HepG2 (cell line): ENCODE results near the gene BTK. TPM values are rescaled to one million over a fixed set of nuclear protein-coding genes. Genes with fewer than 3 reads are reported as not detected.

Source experiments
- ATF1 ChIP-seq: IDR thresholded peaks from 2 replicates; pipeline ENCODE4 v1.6.1; 2016; ENCODE audit warnings: mild to moderate bottlenecking, control low read depth
- ATM ChIP-seq: fragments of 450-650 bp; IDR thresholded peaks from 2 replicates; pipeline ENCODE4 v1.7.1; 2017; ENCODE audit warnings: mild to moderate bottlenecking, borderline replicate concordance
- EHMT2 ChIP-seq: fragments of 200-600 bp; sonication (generic); IDR thresholded peaks from 2 replicates; pipeline ENCODE4 v1.7.0; 2017; ENCODE audit warnings: antibody characterized with exemption, low read depth, low read length, borderline replicate concordance
- KAT8 ChIP-seq: IDR thresholded peaks from 2 replicates; pipeline ENCODE4 v1.6.1; 2016; ENCODE audit warnings: missing genetic modification reagents, missing compliant biosample characterization
- KDM5A ChIP-seq: fragments of 200-600 bp; sonication (generic); IDR thresholded peaks from 2 replicates; pipeline ENCODE4 v1.7.0; 2018; ENCODE audit warnings: antibody characterized with exemption, mild to moderate bottlenecking, low read length, borderline replicate concordance
- KMT2B ChIP-seq: IDR thresholded peaks from 2 replicates; pipeline ENCODE4 v1.6.1; 2016; ENCODE audit warnings: missing genetic modification reagents, missing compliant biosample characterization
- TEAD3 ChIP-seq: optimal IDR thresholded peaks from 2 replicates; pipeline ENCODE3; 2016; ENCODE audit warnings: borderline replicate concordance
- TGIF2 ChIP-seq: IDR thresholded peaks from 2 replicates; pipeline ENCODE4 v1.6.1; 2016; ENCODE audit warnings: control low read depth, missing compliant biosample characterization
- ZMYM4 ChIP-seq: sonication (generic); formaldehyde crosslinking; IDR thresholded peaks from 2 replicates; pipeline ENCODE4 v1.8.1; 2023; ENCODE audit warnings: mild to moderate bottlenecking, missing genetic modification reagents
- polyA plus RNA-seq, 8 experiments: library from polyadenylated mRNA; depleted of rRNA in 3 of 8; stranded (reverse) in 7 of 8; unstranded in 1 of 8; fragments of >200 nt; fragmentation: Illumina TruSeq in 4 of 8; extraction: Trizol in 4 of 8; gene quantifications; 2 replicates each; pipeline versions ENCODE4 v1.2.1 to v1.2.3, GENCODE V29; 2011 to 2016; ENCODE audit warnings: low read depth in 4 of 8, missing spikeins in 1 of 8, mixed read lengths in 1 of 8; ENCODE audit not compliant: insufficient read depth in 1 of 8
- total RNA-seq, 5 experiments: library from RNA; depleted of rRNA; stranded (reverse); fragments of >200 nt; fragmentation: Illumina TruSeq; extraction: Trizol; gene quantifications; 2 replicates each; pipeline ENCODE4 v1.2.3, GENCODE V29; 2016; ENCODE audit warnings: low read depth in 1 of 5
- TF ChIP-seq, protein P1 (sequence below): sonication (generic); formaldehyde crosslinking; IDR thresholded peaks from one replicate; pipeline ENCODE4 v1.5.1; 2020; ENCODE audit warnings: mild to moderate bottlenecking, missing genetic modification reagents; ENCODE audit errors: not compliant biosample characterization
- TF ChIP-seq, protein P2 (sequence below): sonication (generic); formaldehyde crosslinking; IDR thresholded peaks from 2 replicates; pipeline ENCODE4 v1.4.0; 2020; ENCODE audit warnings: missing genetic modification reagents, borderline replicate concordance
- TF ChIP-seq, protein P3 (sequence below): IDR thresholded peaks from 2 replicates; pipeline ENCODE4 v1.6.1; 2016
- TF ChIP-seq, protein P4 (sequence below): sonication (generic); formaldehyde crosslinking; IDR thresholded peaks from 2 replicates; pipeline ENCODE4 v1.4.0; 2020; ENCODE audit warnings: missing genetic modification reagents, borderline replicate concordance

Gene BTK
- total and polyA plus RNA-seq, 2 of the 13 experiments (the other 11 are each of a cell fraction or from before 2014, with no cell fraction given): not detected

DNA sequence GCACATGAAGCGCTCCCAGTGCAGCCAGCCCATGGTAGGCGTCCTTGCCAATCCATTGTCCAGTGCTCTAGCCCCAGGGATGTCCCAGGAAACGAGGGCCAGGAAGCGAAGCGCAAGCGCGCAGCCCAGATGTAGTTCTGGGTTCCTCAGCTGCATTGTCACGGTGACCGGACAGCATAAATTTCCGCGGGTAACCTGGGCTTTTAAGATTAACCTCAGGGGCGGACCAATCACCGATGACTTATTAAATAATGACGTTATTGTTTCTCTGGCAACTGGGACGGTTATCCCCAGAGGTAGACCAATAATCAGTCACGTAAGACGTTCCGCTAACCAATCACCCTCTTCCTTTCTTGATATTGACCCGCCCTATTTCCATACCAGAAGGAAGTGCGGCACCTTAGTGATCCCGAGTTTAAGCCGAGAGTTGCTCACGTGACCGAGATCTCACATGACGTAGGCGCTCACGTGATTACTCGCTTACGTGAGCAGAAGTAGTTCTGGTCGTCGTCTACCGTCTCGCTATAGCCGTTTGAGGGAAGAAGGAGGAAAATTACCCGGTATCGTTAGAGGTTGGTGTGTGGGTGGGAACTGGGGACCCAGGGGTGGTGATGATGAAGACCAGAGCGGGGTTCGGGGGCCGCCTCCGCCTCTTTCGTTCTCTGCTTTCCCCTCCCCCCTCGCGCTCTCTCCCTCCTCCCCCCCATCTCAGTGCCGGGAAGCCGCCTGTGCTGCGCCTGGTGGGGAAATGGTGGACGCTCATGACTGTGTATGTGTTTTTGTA is 21.9 kb upstream of the BTK start, which contains the start of the genes GLA and HNRNPH2 (continued):
- TF ChIP-seq, protein P1, sequence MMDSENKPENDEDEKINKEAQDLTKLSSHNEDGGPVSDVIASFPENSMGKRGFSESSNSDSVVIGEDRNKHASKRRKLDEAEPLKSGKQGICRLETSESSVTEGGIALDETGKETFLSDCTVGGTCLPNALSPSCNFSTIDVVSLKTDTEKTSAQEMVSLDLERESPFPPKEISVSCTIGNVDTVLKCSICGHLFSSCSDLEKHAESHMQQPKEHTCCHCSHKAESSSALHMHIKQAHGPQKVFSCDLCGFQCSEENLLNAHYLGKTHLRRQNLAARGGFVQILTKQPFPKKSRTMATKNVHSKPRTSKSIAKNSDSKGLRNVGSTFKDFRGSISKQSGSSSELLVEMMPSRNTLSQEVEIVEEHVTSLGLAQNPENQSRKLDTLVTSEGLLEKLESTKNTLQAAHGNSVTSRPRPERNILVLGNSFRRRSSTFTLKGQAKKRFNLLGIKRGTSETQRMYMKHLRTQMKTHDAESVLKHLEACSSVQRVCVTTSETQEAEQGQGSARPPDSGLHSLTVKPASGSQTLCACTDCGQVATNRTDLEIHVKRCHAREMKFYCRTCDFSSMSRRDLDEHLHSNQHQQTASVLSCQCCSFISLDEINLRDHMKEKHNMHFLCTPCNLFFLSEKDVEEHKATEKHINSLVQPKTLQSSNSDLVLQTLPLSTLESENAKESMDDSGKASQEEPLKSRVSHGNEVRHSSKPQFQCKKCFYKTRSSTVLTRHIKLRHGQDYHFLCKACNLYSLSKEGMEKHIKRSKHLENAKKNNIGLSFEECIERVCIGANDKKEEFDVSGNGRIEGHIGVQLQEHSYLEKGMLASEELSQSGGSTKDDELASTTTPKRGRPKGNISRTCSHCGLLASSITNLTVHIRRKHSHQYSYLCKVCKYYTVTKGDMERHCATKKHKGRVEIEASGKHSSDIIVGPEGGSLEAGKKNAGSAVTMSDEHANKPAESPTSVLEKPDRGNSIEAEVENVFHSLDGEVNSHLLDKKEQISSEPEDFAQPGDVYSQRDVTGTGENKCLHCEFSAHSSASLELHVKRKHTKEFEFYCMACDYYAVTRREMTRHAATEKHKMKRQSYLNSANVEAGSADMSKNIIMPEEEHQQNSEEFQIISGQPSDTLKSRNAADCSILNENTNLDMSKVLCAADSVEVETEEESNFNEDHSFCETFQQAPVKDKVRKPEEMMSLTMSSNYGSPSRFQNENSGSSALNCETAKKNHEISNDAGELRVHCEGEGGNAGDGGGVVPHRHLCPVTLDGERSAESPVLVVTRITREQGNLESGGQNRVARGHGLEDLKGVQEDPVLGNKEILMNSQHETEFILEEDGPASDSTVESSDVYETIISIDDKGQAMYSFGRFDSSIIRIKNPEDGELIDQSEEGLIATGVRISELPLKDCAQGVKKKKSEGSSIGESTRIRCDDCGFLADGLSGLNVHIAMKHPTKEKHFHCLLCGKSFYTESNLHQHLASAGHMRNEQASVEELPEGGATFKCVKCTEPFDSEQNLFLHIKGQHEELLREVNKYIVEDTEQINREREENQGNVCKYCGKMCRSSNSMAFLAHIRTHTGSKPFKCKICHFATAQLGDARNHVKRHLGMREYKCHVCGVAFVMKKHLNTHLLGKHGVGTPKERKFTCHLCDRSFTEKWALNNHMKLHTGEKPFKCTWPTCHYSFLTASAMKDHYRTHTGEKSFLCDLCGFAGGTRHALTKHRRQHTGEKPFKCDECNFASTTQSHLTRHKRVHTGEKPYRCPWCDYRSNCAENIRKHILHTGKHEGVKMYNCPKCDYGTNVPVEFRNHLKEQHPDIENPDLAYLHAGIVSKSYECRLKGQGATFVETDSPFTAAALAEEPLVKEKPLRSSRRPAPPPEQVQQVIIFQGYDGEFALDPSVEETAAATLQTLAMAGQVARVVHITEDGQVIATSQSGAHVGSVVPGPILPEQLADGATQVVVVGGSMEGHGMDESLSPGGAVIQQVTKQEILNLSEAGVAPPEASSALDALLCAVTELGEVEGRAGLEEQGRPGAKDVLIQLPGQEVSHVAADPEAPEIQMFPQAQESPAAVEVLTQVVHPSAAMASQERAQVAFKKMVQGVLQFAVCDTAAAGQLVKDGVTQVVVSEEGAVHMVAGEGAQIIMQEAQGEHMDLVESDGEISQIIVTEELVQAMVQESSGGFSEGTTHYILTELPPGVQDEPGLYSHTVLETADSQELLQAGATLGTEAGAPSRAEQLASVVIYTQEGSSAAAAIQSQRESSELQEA: no peak
- TF ChIP-seq, protein P2, sequence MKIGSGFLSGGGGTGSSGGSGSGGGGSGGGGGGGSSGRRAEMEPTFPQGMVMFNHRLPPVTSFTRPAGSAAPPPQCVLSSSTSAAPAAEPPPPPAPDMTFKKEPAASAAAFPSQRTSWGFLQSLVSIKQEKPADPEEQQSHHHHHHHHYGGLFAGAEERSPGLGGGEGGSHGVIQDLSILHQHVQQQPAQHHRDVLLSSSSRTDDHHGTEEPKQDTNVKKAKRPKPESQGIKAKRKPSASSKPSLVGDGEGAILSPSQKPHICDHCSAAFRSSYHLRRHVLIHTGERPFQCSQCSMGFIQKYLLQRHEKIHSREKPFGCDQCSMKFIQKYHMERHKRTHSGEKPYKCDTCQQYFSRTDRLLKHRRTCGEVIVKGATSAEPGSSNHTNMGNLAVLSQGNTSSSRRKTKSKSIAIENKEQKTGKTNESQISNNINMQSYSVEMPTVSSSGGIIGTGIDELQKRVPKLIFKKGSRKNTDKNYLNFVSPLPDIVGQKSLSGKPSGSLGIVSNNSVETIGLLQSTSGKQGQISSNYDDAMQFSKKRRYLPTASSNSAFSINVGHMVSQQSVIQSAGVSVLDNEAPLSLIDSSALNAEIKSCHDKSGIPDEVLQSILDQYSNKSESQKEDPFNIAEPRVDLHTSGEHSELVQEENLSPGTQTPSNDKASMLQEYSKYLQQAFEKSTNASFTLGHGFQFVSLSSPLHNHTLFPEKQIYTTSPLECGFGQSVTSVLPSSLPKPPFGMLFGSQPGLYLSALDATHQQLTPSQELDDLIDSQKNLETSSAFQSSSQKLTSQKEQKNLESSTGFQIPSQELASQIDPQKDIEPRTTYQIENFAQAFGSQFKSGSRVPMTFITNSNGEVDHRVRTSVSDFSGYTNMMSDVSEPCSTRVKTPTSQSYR (CRISPR knock-in tag): peak; percentile 89
- TF ChIP-seq KMT2B: peak; percentile 57; the same call in 1 of the 2 replicates
- TF ChIP-seq TEAD3 (CRISPR knock-in tag): peak; percentile 14
- peak; percentile 90 for TF ChIP-seq ATF1 (CRISPR knock-in tag)
- TF ChIP-seq EHMT2: no peak
- TF ChIP-seq, protein P3, sequence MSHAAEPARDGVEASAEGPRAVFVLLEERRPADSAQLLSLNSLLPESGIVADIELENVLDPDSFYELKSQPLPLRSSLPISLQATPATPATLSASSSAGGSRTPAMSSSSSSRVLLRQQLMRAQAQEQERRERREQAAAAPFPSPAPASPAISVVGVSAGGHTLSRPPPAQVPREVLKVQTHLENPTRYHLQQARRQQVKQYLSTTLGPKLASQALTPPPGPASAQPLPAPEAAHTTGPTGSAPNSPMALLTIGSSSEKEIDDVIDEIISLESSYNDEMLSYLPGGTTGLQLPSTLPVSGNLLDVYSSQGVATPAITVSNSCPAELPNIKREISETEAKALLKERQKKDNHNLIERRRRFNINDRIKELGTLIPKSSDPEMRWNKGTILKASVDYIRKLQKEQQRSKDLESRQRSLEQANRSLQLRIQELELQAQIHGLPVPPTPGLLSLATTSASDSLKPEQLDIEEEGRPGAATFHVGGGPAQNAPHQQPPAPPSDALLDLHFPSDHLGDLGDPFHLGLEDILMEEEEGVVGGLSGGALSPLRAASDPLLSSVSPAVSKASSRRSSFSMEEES (CRISPR knock-in tag): peak; percentile 83
- TF ChIP-seq, protein P4, sequence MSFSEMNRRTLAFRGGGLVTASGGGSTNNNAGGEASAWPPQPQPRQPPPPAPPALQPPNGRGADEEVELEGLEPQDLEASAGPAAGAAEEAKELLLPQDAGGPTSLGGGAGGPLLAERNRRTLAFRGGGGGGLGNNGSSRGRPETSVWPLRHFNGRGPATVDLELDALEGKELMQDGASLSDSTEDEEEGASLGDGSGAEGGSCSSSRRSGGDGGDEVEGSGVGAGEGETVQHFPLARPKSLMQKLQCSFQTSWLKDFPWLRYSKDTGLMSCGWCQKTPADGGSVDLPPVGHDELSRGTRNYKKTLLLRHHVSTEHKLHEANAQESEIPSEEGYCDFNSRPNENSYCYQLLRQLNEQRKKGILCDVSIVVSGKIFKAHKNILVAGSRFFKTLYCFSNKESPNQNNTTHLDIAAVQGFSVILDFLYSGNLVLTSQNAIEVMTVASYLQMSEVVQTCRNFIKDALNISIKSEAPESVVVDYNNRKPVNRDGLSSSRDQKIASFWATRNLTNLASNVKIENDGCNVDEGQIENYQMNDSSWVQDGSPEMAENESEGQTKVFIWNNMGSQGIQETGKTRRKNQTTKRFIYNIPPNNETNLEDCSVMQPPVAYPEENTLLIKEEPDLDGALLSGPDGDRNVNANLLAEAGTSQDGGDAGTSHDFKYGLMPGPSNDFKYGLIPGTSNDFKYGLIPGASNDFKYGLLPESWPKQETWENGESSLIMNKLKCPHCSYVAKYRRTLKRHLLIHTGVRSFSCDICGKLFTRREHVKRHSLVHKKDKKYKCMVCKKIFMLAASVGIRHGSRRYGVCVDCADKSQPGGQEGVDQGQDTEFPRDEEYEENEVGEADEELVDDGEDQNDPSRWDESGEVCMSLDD (CRISPR knock-in tag): no peak
- TF ChIP-seq TGIF2 (CRISPR knock-in tag): peak; percentile 75
- peak; percentile 88 for TF ChIP-seq ZMYM4 (CRISPR knock-in tag)
- no peak for TF ChIP-seq ATM
- TF ChIP-seq KDM5A: peak; percentile 84; the same call in 1 of the 2 replicates
- TF ChIP-seq KAT8: peak; percentile 86
